ENCODE measurements around the gene SORCS2. TPM values are rescaled to one million over a fixed set of nuclear protein-coding genes. Genes with fewer than 3 reads are reported as not detected.

SORCS2 gene
- total and polyA plus RNA-seq, 2 experiments from 2014 or later, result 0.38 to 1.4 TPM

DNA sequence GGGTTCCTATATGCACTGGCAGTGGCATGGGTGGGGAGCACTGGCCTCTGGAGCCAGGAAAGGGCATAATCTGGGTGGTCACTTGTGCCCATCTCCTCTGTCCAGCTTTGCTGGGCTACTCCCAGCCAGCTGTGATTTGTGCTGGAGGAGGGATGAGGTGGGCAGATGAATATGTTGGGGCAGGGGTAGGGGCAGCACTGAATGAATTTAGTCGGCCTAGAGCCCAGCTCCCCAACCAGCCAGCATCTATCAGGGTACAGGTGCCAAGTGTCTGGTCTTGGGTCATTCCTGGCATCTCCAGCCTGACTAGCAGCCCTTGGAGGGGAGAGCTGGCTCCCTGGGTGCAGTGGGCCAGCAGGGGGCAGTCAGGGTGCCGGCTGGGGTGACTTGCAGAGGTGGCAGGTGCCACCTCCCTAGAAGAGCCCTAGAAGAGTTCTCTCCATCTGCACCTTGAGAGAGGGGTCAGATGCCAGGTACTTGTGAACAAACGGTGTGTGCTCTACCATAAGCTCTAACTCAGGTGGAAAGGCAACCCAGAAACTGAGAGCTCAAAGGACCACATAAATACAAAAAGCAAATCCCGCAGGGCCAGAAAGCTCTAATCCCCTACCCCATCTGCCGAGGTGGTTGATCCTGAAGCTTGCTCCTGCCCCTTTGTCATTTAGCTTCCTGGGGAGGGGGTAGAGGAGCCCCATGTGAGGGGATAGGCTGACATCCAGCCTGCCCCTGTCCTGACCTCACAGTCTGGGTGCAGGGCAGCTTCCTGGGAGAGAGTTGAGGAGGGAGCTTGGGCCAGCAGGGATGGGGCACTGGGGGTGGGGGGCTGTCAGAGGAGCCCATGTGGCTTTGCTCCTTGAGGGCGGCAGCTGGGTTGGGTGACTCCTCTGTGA is 2.2 kb downstream of the SORCS2 start:
- H3K79me2 ChIP-seq (ENCODE audit: insufficient read depth), result no peaks in the 10 kb centered on the region
- peaks cover 7% of the 10 kb centered on the region for H3K4me1 ChIP-seq (ENCODE audit: insufficient read depth)
- TF ChIP-seq EZH2phosphoT487 (IDR thresholded peaks at IDR 0.05; ENCODE audit: insufficient read depth, low read depth) (no peak), EZH2 (IDR thresholded peaks at IDR 0.05; ENCODE audit: insufficient read depth, poor library complexity, severe bottlenecking) (no peak)
- no peaks in the 10 kb centered on the region for H3K9me3 ChIP-seq (ENCODE audit: low read depth)
- 62 to 66% methylated on average over 6 of the region's 6 CpGs for WGBS, 2 experiments (ENCODE audit: low coverage in 1 of 2, low lambda C conversion rate in 2 of 2, missing lambda C conversion rate in 2 of 2)
- no peaks in the 10 kb centered on the region for H3K36me3 ChIP-seq (ENCODE audit: low read depth)
- H3K9me2 ChIP-seq (ENCODE audit: insufficient read depth), result no peaks in the 10 kb centered on the region
- no peaks in the 10 kb centered on the region for H4K20me1 ChIP-seq (ENCODE audit: insufficient read depth)
- no peak overlapping the region for H3K4me2 ChIP-seq (ENCODE audit: unreplicated experiment)
- no peak overlapping the region for H3K4me3 ChIP-seq
- no peak overlapping the region for H3K27ac ChIP-seq
- DNase-seq, result peak; percentile 65
- peaks cover 19% of the 10 kb centered on the region for H3K27me3 ChIP-seq (replicated peaks; ENCODE audit: insufficient read depth)
- in situ Hi-C loops (cut with MboI), result loop anchor here (10.0 to 25.0 kb wide), 2 partner anchors 100 to 518 kb away; no protein-coding TSS in a partner anchor
- H2AFZ ChIP-seq, result no peak overlapping the region
- H3F3A ChIP-seq (ENCODE audit: insufficient read depth), result no peaks in the 10 kb centered on the region
- H3K9ac ChIP-seq, result no peak overlapping the region

DNA sequence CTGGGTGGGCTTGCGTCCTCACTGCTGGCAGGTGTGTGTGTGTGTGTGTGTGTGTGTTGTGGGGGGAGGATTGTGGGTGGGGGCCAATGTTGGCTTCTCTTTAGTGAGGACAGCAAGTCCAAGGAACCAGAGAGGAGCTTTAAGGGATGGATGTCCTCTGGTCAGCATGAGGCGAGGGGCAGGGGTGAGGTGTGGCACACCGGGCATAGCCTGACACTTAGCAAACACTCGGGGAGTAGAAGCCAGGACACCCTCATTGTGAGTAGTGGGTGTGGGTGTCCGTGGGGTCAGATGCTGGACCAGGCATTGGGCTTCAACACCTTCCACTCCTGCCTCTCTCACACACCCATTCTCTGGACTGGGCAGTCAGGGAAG is 2.8 kb downstream of the SORCS2 start:
- Histone ChIP-seq H2AFZ (no peak overlapping the region), H3K79me2 (ENCODE audit: insufficient read depth) (no peaks in the 10 kb centered on the region), H3K9me2 (ENCODE audit: insufficient read depth) (no peaks in the 10 kb centered on the region), H3K9ac (no peak overlapping the region), H3K4me3 (no peak overlapping the region), H3K9me3 (ENCODE audit: low read depth) (no peaks in the 10 kb centered on the region), H3K4me2 (ENCODE audit: unreplicated experiment) (no peak overlapping the region), H3K27ac (no peak overlapping the region), H3K4me1 (ENCODE audit: insufficient read depth) (peaks cover 7% of the 10 kb centered on the region), H3F3A (ENCODE audit: insufficient read depth) (no peaks in the 10 kb centered on the region), H3K27me3 (replicated peaks; ENCODE audit: insufficient read depth) (peaks cover 13% of the 10 kb centered on the region), H4K20me1 (ENCODE audit: insufficient read depth) (no peaks in the 10 kb centered on the region), H3K36me3 (ENCODE audit: low read depth) (no peaks in the 10 kb centered on the region)
- TF ChIP-seq EZH2phosphoT487 (IDR thresholded peaks at IDR 0.05; ENCODE audit: insufficient read depth, low read depth) (no peak), EZH2 (IDR thresholded peaks at IDR 0.05; ENCODE audit: insufficient read depth, poor library complexity, severe bottlenecking) (no peak)
- DNase-seq, result no peak
- WGBS, 2 experiments (ENCODE audit: low coverage in 1 of 2, low lambda C conversion rate in 2 of 2, missing lambda C conversion rate in 2 of 2), result 49% methylated on average over 5 of the region's 5 CpGs
- in situ Hi-C loops (cut with MboI), result loop anchor here (10.0 to 25.0 kb wide), 2 partner anchors 100 to 517 kb away; no protein-coding TSS in a partner anchor

DNA sequence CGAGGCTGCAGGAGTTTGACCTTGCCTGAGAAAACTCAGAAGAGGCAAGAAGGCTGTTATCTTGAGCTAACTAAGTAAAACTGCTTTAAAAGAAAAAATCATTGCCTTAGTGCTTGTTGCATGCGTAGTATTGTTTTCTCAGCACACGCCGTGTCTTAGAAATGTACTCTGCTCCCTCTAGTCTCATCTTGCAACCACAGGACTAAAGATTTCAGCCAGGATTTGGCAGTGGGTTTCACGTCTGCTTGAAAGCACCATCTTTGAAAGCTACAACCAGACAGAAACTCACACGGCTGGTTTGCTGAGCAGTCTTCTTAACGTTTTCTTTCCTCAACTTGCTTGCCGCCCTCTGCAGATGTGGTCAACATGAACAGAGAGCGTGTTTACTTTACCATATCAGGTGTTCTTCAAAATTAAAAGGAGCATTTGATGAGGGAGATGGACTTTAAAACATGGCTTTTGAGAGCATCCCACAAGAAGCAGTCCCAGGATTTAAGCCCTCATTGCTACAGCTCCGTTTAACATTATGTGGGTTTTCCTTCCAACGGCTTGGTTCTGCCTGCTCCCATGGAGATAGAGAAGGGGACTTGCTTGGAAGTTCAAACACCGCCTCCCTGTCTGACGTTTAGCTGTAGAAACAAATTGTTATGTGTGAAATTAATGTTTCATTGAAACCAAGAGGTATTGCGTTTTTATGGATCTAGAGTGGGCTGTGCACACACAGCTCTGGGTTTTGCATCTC is 3.4 kb downstream of the SORCS2 start:
- in situ Hi-C loops (cut with MboI), result loop anchor here (10.0 to 25.0 kb wide), 2 partner anchors 99 to 517 kb away; no protein-coding TSS in a partner anchor
- TF ChIP-seq EZH2phosphoT487 (IDR thresholded peaks at IDR 0.05; ENCODE audit: insufficient read depth, low read depth) (no peak), EZH2 (IDR thresholded peaks at IDR 0.05; ENCODE audit: insufficient read depth, poor library complexity, severe bottlenecking) (no peak)
- Histone ChIP-seq H3F3A (ENCODE audit: insufficient read depth) (no peaks in the 10 kb centered on the region), H3K9ac (no peak overlapping the region), H3K9me2 (ENCODE audit: insufficient read depth) (no peaks in the 10 kb centered on the region), H2AFZ (no peak overlapping the region), H3K4me1 (ENCODE audit: insufficient read depth) (peaks cover 7% of the 10 kb centered on the region), H3K36me3 (ENCODE audit: low read depth) (no peaks in the 10 kb centered on the region), H3K27ac (no peak overlapping the region), H3K79me2 (ENCODE audit: insufficient read depth) (no peaks in the 10 kb centered on the region), H3K27me3 (replicated peaks; ENCODE audit: insufficient read depth) (peaks cover 7% of the 10 kb centered on the region), H3K9me3 (ENCODE audit: low read depth) (no peaks in the 10 kb centered on the region), H3K4me3 (no peak overlapping the region), H4K20me1 (ENCODE audit: insufficient read depth) (no peaks in the 10 kb centered on the region), H3K4me2 (ENCODE audit: unreplicated experiment) (no peak overlapping the region)
- peak; percentile 37 for DNase-seq
- WGBS, 2 experiments (ENCODE audit: low coverage in 1 of 2, low lambda C conversion rate in 2 of 2, missing lambda C conversion rate in 2 of 2), result 57% methylated on average over 14 of the region's 14 CpGs

DNA sequence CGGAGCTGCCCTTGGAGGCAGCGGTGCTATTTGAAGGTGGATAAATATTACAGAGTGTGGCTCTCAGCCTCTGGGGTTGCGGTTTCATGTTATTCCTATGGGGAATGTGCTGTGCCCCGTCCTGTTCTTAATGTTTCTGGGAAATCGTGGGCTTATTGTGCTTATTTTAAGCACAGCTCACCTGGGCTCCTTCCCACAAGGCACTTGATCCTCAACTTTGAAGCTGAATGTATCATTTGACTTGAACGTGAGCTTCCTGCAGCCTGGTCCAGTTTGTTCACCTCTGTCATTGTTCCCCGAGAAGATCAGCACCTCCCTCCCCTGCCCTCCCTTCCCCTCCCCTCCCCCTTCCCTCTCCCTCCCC is 3.9 kb downstream of the SORCS2 start:
- Histone ChIP-seq H3K9me2 (ENCODE audit: insufficient read depth) (no peaks in the 10 kb centered on the region), H3K4me1 (ENCODE audit: insufficient read depth) (peaks cover 7% of the 10 kb centered on the region)

More for the DNA sequence above, 3.9 kb downstream of the SORCS2 start:
- no peak overlapping the region for H2AFZ ChIP-seq
- H3K4me3 ChIP-seq, result no peak overlapping the region
- WGBS, 2 experiments (ENCODE audit: low coverage in 1 of 2, low lambda C conversion rate in 2 of 2, missing lambda C conversion rate in 2 of 2), result 80% methylated on average over 6 to 7 of the region's 7 CpGs
- no peaks in the 10 kb centered on the region for H3K79me2 ChIP-seq (ENCODE audit: insufficient read depth)
- no peaks in the 10 kb centered on the region for H3F3A ChIP-seq (ENCODE audit: insufficient read depth)
- no peak for DNase-seq
- H3K27ac ChIP-seq, result no peak overlapping the region
- H3K4me2 ChIP-seq (ENCODE audit: unreplicated experiment), result no peak overlapping the region
- in situ Hi-C loops (cut with MboI), result loop anchor here (10.0 to 25.0 kb wide), 2 partner anchors 99 to 516 kb away; no protein-coding TSS in a partner anchor
- no peaks in the 10 kb centered on the region for H4K20me1 ChIP-seq (ENCODE audit: insufficient read depth)
- no peaks in the 10 kb centered on the region for H3K9me3 ChIP-seq (ENCODE audit: low read depth)
- H3K36me3 ChIP-seq (ENCODE audit: low read depth), result no peaks in the 10 kb centered on the region
- H3K27me3 ChIP-seq (replicated peaks; ENCODE audit: insufficient read depth), result peaks cover 7% of the 10 kb centered on the region
- no peak overlapping the region for H3K9ac ChIP-seq
- no peak for TF ChIP-seq EZH2phosphoT487 (IDR thresholded peaks at IDR 0.05; ENCODE audit: insufficient read depth, low read depth)
- no peak for TF ChIP-seq EZH2 (IDR thresholded peaks at IDR 0.05; ENCODE audit: insufficient read depth, poor library complexity, severe bottlenecking)

Measured in GM23248 (cell line).